Vagina (tissue), 2 donors: ENCODE measurements around the gene QSOX1. TPM values are rescaled to one million over a fixed set of nuclear protein-coding genes. Genes with fewer than 3 reads are reported as not detected.

Experiments
- DNase-seq, 2 donors: peaks; one replicate each; pipeline ENCODE4 v3.0.0-alpha.2; 2017; ENCODE audit errors: extremely low spot score in 2 of 2
- H3K27ac ChIP-seq: fragments of 200-600 bp; sonication (generic); one replicate; pipeline ENCODE4 v1.5.1; 2019
- H3K27me3 ChIP-seq: fragments of 200-600 bp; sonication (generic); one replicate; pipeline ENCODE4 v1.5.1; 2019
- H3K36me3 ChIP-seq, 2 donors: fragments of 200-600 bp; sonication (generic); one replicate each; pipeline ENCODE4 v1.5.1; 2017 to 2019
- H3K4me1 ChIP-seq: fragments of 200-600 bp; sonication (generic); one replicate; pipeline ENCODE4 v1.5.1; 2019
- H3K4me3 ChIP-seq, 2 donors: fragments of 200-600 bp; sonication (generic); 1 replicate in 1 of 2; 2 replicates in 1 of 2; pipeline ENCODE4 v1.5.1; 2016 to 2019
- H3K9me3 ChIP-seq: fragments of 200-600 bp; sonication (generic); one replicate; pipeline ENCODE4 v1.5.1; 2019
- CTCF ChIP-seq, 3 experiments: fragments of 450-650 bp in 2 of 3; fragments of 200-600 bp in 1 of 3; sonication (generic) in 1 of 3; IDR thresholded peaks; one replicate each; pipeline ENCODE4 v1.5.1; 2017 to 2019; ENCODE audit warnings: antibody characterized with exemption in 3 of 3, mild to moderate bottlenecking in 2 of 3, moderate library complexity in 2 of 3
- POLR2A ChIP-seq, 2 donors: fragments of 450-650 bp; IDR thresholded peaks; one replicate each; pipeline ENCODE4 v1.6.1; 2017; ENCODE audit warnings: antibody characterized with exemption in 2 of 2, mild to moderate bottlenecking in 2 of 2, moderate library complexity in 2 of 2
- POLR2AphosphoS5 ChIP-seq, 2 donors: sonication (generic); formaldehyde crosslinking; IDR thresholded peaks; one replicate each; pipeline ENCODE4 v1.9.0; 2017; ENCODE audit warnings: antibody characterized with exemption in 2 of 2, mild to moderate bottlenecking in 2 of 2, low read depth in 1 of 2; ENCODE audit not compliant: insufficient read depth in 1 of 2
- intact Hi-C: fragments of 100-400 bp; cut with DNase I; formaldehyde crosslinking; loops from one replicate; pipeline ENCODE4 v1.15.1; 2023
- total RNA-seq: library from RNA; depleted of rRNA; stranded (reverse); fragments of >200 nt; gene quantifications from one replicate; pipeline ENCODE4 v1.2.3, GENCODE V29; 2016

The QSOX1 gene
- total RNA-seq, 1 donor from 2014 or later: 103 TPM

DNA sequence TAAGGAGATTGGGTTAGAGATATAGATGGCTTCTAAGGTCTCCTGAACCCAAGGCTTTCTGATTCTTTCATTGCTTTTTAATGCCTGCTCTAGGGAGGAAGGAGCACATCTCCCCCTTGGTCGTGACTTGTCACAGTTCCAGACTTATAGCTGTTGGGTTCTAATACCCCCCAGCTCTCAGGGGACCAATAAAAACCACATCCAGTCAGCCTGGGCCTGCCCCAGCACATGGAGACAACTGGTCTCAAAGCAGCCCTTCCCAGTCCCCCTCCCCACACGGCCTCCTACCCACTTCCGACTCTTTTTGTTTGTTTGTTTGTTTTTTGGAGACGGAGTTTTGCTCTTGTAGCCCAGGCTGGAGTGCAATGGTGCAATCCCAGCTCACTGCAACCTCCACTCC lies 23.3 kb downstream of the QSOX1 start:
- H3K4me3 ChIP-seq: no peak overlapping the region
- TF ChIP-seq POLR2AphosphoS5 (IDR thresholded peaks at IDR 0.05; ENCODE audit: insufficient read depth in 1 of 2, low read depth in 1 of 2) (no peak), POLR2A (IDR thresholded peaks at IDR 0.05) (no peak), CTCF (IDR thresholded peaks at IDR 0.05) (no peak)
- no peaks in the 10 kb centered on the region for H3K9me3 ChIP-seq
- DNase-seq: no peak
- H3K27me3 ChIP-seq: no peaks in the 10 kb centered on the region
- intact Hi-C loops: loop anchor here (10.0 kb wide), 1 partner anchor 63 kb away; no protein-coding TSS in a partner anchor
- peaks cover 0 to 8% of the 10 kb centered on the region in 2 donors for H3K36me3 ChIP-seq
- peaks cover 17% of the 10 kb centered on the region for H3K4me1 ChIP-seq
- no peak overlapping the region for H3K27ac ChIP-seq

DNA sequence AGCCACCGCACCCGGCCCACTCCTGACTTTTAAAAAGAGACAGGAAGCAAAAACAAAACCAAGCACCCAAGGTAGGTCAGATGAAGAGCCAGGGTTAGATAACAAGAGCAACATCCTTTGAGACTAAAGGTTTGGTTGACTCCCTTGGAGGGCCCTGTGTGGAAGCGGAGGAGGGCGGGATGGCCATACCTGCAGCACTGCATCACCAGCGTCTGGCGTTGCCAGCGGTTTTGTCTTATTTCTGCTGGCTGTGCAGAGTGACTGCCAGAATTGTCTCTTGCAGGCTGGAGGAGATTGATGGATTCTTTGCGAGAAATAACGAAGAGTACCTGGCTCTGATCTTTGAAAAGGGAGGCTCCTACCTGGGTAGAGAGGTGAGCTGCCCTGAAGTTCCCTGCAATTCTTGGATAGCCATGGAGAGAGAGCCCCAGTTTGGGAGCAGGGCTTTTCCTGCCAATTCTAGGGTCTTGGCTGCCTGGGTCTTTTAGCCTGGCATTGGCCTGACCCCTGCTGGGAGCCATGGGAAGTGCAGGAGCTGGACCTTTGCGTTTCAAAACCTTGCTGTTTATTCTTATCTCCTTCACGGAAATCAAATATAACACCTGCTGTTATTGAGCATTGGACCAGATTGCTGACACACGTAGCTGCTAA lies 24.0 kb downstream of the QSOX1 start:
- TF ChIP-seq POLR2AphosphoS5 (IDR thresholded peaks at IDR 0.05; ENCODE audit: insufficient read depth in 1 of 2, low read depth in 1 of 2): no peak
- TF ChIP-seq POLR2A (IDR thresholded peaks at IDR 0.05): no peak
- peak; percentile 84 to 93 (median 90) for TF ChIP-seq CTCF (IDR thresholded peaks at IDR 0.05)
- Histone ChIP-seq H3K4me1 (peaks cover 10% of the 10 kb centered on the region), H3K36me3 (peaks cover 0 to 9% of the 10 kb centered on the region in 2 donors), H3K27me3 (no peaks in the 10 kb centered on the region), H3K4me3 (no peak overlapping the region), H3K27ac (no peak overlapping the region), H3K9me3 (no peaks in the 10 kb centered on the region)
- DNase-seq: no peak
- intact Hi-C loops: loop anchor here (10.0 kb wide), 1 partner anchor 64 kb away; no protein-coding TSS in a partner anchor

DNA sequence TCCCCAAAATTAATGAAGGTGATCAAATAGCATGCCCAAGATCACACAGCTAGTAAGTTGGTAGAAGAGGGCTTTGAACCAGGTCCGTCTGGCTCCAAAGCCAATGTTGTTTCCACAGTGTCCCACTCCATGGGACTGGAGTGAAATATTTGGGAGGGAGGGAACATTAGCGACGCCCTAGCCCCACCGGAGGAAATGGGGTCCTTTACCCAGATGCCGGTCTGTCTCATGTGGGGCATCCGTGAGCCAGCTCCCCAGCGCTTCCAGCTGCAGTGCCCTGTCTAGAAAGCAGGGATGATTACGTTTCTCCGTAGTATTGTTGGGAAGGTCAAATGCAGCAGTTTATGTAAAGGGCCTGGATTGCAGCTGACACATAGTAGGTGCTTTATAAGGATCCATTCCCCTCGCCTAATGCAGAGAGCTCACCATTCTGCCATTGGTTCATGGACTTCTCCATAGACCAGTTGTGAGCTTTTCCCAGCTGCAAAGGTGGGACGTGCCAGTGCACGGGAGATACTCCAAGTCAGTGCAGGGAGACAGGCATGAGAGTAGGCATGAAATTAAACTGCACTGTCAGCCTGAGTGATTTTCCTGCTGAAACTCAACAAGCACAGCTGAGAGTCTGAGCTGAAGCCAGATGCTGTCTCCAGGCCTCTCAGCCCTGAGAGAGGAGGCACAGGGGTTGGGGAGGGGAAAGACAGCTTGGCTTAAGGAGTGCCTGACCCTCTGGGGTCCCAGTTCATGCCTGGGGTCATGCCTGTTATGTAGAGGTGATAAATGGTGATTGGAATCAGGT lies 24.7 kb downstream of the QSOX1 start:
- Histone ChIP-seq H3K4me1 (peaks cover 3% of the 10 kb centered on the region), H3K27me3 (no peaks in the 10 kb centered on the region), H3K36me3 (peaks cover 0 to 9% of the 10 kb centered on the region in 2 donors), H3K9me3 (no peaks in the 10 kb centered on the region), H3K4me3 (no peak overlapping the region), H3K27ac (no peak overlapping the region)
- no peak for TF ChIP-seq POLR2AphosphoS5 (IDR thresholded peaks at IDR 0.05; ENCODE audit: insufficient read depth in 1 of 2, low read depth in 1 of 2)
- no peak for TF ChIP-seq CTCF (IDR thresholded peaks at IDR 0.05)
- TF ChIP-seq POLR2A (IDR thresholded peaks at IDR 0.05): no peak
- intact Hi-C loops: loop anchor here (10.0 kb wide), 1 partner anchor 65 kb away; no protein-coding TSS in a partner anchor
- no peak for DNase-seq

GRCh38 chr1:180181048-180181447 lies 26.4 kb downstream of the QSOX1 start:
- DNase-seq: no peak
- peaks cover 0 to 21% of the 10 kb centered on the region in 2 donors for H3K36me3 ChIP-seq
- no peak overlapping the region for H3K27ac ChIP-seq
- intact Hi-C loops: no loop called here
- TF ChIP-seq POLR2AphosphoS5 (IDR thresholded peaks at IDR 0.05; ENCODE audit: insufficient read depth in 1 of 2, low read depth in 1 of 2) (no peak), CTCF (IDR thresholded peaks at IDR 0.05) (no peak), POLR2A (IDR thresholded peaks at IDR 0.05) (no peak)
- no peaks in the 10 kb centered on the region for H3K9me3 ChIP-seq
- H3K4me3 ChIP-seq: no peak overlapping the region
- no peaks in the 10 kb centered on the region for H3K27me3 ChIP-seq
- no peaks in the 10 kb centered on the region for H3K4me1 ChIP-seq
